ENCODE results near the gene PRICKLE2. TPM values are rescaled to one million over a fixed set of nuclear protein-coding genes. Genes with fewer than 3 reads are reported as not detected.

PRICKLE2 gene
- total and polyA plus RNA-seq, 2 donors (not counting 1 experiment from before 2014, with no cell fraction given): 14.1 to 29.4 TPM

GRCh38 chr3:64223791-64224745, 1.2 kb downstream of the PRICKLE2 start:
- H3K27me3 ChIP-seq (ENCODE audit: control insufficient read depth, insufficient read depth, low read length): no peaks in the 10 kb centered on the region
- peak overlapping the region; percentile 60 for H3K9ac ChIP-seq (ENCODE audit: insufficient read depth, low read length)
- peak overlapping the region; percentile 91 for H3K27ac ChIP-seq (ENCODE audit: insufficient read depth, low read length)
- TF ChIP-seq CTCF (conservative IDR thresholded peaks at IDR 0.05 in 1 of 2, IDR thresholded peaks at IDR 0.05 in 1 of 2; ENCODE audit: low read depth in 1 of 2, low read length in 2 of 2) (peak in 1 of 2 donors; percentile 5), EZH2 (IDR thresholded peaks at IDR 0.05; ENCODE audit: low read length, missing control alignments) (no peak)
- H2AFZ ChIP-seq (ENCODE audit: low read length): no peak overlapping the region
- no peaks in the 10 kb centered on the region for H4K20me1 ChIP-seq (ENCODE audit: control insufficient read depth, extremely low read depth, insufficient read depth, low read length)
- DNase-seq (ENCODE audit: low read depth in 2 of 2): peak; percentile 36 to 59
- peaks cover 20% of the 10 kb centered on the region for H3K79me2 ChIP-seq (ENCODE audit: control insufficient read depth, insufficient read depth, low read length)
- peak overlapping the region; percentile 18 to 53 (median 36) for H3K4me3 ChIP-seq (replicated peaks in 1 of 4; ENCODE audit: control extremely low read depth in 1 of 4, insufficient read depth in 1 of 4, low read depth in 3 of 4, low read length in 4 of 4)
- no peaks in the 10 kb centered on the region for H3K36me3 ChIP-seq (ENCODE audit: control insufficient read depth, insufficient read depth, low read length)
- H3K9me3 ChIP-seq (ENCODE audit: control insufficient read depth, insufficient read depth, low read depth, low read length): no peaks in the 10 kb centered on the region
- H3K4me2 ChIP-seq (ENCODE audit: extremely low read depth, insufficient read depth, low read length): peak overlapping the region; percentile 84
- peaks cover 39% of the 10 kb centered on the region for H3K4me1 ChIP-seq (ENCODE audit: control insufficient read depth, extremely low read depth, insufficient read depth, low read length)

GRCh38 chr3:64222501-64223111, 2.7 kb downstream of the PRICKLE2 start:
- peak overlapping the region in 1 of 4 experiments; percentile 53 for H3K4me3 ChIP-seq (replicated peaks in 1 of 4; ENCODE audit: control extremely low read depth in 1 of 4, insufficient read depth in 1 of 4, low read depth in 3 of 4, low read length in 4 of 4)
- H3K4me2 ChIP-seq (ENCODE audit: extremely low read depth, insufficient read depth, low read length): no peak overlapping the region

More at GRCh38 chr3:64222501-64223111, 2.7 kb downstream of the PRICKLE2 start:
- no peaks in the 10 kb centered on the region for H4K20me1 ChIP-seq (ENCODE audit: control insufficient read depth, extremely low read depth, insufficient read depth, low read length)
- peaks cover 39% of the 10 kb centered on the region for H3K4me1 ChIP-seq (ENCODE audit: control insufficient read depth, extremely low read depth, insufficient read depth, low read length)
- H2AFZ ChIP-seq (ENCODE audit: low read length): no peak overlapping the region
- TF ChIP-seq EZH2 (IDR thresholded peaks at IDR 0.05; ENCODE audit: low read length, missing control alignments) (no peak), CTCF (conservative IDR thresholded peaks at IDR 0.05 in 1 of 2, IDR thresholded peaks at IDR 0.05 in 1 of 2; ENCODE audit: low read depth in 1 of 2, low read length in 2 of 2) (no peak)
- H3K79me2 ChIP-seq (ENCODE audit: control insufficient read depth, insufficient read depth, low read length): peaks cover 25% of the 10 kb centered on the region
- H3K9me3 ChIP-seq (ENCODE audit: control insufficient read depth, insufficient read depth, low read depth, low read length): no peaks in the 10 kb centered on the region
- no peaks in the 10 kb centered on the region for H3K27me3 ChIP-seq (ENCODE audit: control insufficient read depth, insufficient read depth, low read length)
- H3K36me3 ChIP-seq (ENCODE audit: control insufficient read depth, insufficient read depth, low read length): no peaks in the 10 kb centered on the region
- H3K27ac ChIP-seq (ENCODE audit: insufficient read depth, low read length): no peak overlapping the region
- DNase-seq (ENCODE audit: low read depth in 2 of 2): no peak
- no peak overlapping the region for H3K9ac ChIP-seq (ENCODE audit: insufficient read depth, low read length)
